Keratinocyte (primary cell): ENCODE measurements around the gene OR1F1. TPM values are rescaled to one million over a fixed set of nuclear protein-coding genes. Genes with fewer than 3 reads are reported as not detected.

Source experiments
- DNase-seq: peaks from one replicate; pipeline ENCODE4 v3.0.0-alpha.2; 2011; ENCODE audit warnings: low read depth, missing footprints, low spot score
- FAIRE-seq: peaks from 2 replicates; lab custom pipeline; 2011; peaks lifted over from hg19 to GRCh38; lab: Jason Lieb, UNC
- H2AFZ ChIP-seq: 2 replicates; pipeline ENCODE4 v1.6.0; 2012; ENCODE audit warnings: low read length, control low read depth, inconsistent platforms; ENCODE audit not compliant: control insufficient read depth
- H3K27ac ChIP-seq: 2 replicates; pipeline ENCODE4 v1.5.1; 2011; ENCODE audit warnings: low read length; ENCODE audit not compliant: control insufficient read depth, insufficient read depth
- H3K27me3 ChIP-seq: 3 replicates; pipeline ENCODE4 v1.6.0; 2011; ENCODE audit warnings: low read length; ENCODE audit not compliant: control insufficient read depth, insufficient read depth; ENCODE audit errors: extremely low read depth
- H3K36me3 ChIP-seq, 2 experiments: 2 replicates in 1 of 2; 3 replicates in 1 of 2; pipeline ENCODE4 v1.5.1; 2011; ENCODE audit warnings: low read length in 2 of 2, mild to moderate bottlenecking in 1 of 2; ENCODE audit not compliant: control insufficient read depth in 2 of 2, insufficient read depth in 2 of 2; ENCODE audit errors: extremely low read depth in 1 of 2
- H3K4me1 ChIP-seq: 3 replicates; pipeline ENCODE4 v1.5.1; 2011; ENCODE audit warnings: low read length; ENCODE audit not compliant: control insufficient read depth, insufficient read depth; ENCODE audit errors: extremely low read depth
- H3K4me2 ChIP-seq: 3 replicates; pipeline ENCODE4 v1.6.0; 2011; ENCODE audit warnings: low read depth, low read length; ENCODE audit not compliant: control insufficient read depth, insufficient read depth; ENCODE audit errors: extremely low read depth
- H3K4me3 ChIP-seq, 3 experiments: fragments of 200-600 bp in 1 of 3; sonication (generic) in 1 of 3; 2 replicates in 2 of 3; 3 replicates in 1 of 3; pipeline ENCODE4 v1.5.1; 2011 to 2016; ENCODE audit warnings: low read length in 3 of 3, mild to moderate bottlenecking in 3 of 3, control low read depth in 2 of 3, inconsistent platforms in 1 of 3, low read depth in 1 of 3, mixed read lengths in 1 of 3, mixed run types in 1 of 3, moderate library complexity in 1 of 3; ENCODE audit not compliant: control insufficient read depth in 2 of 3, insufficient read depth in 2 of 3; ENCODE audit errors: extremely low read depth in 1 of 3
- H3K79me2 ChIP-seq: 2 replicates; pipeline ENCODE4 v1.6.0; 2012; ENCODE audit warnings: low read length; ENCODE audit not compliant: control insufficient read depth, insufficient read depth
- H3K9ac ChIP-seq: 3 replicates; pipeline ENCODE4 v1.6.0; 2011; ENCODE audit warnings: low read length; ENCODE audit not compliant: control insufficient read depth, insufficient read depth; ENCODE audit errors: extremely low read depth
- H3K9me1 ChIP-seq: 3 replicates; pipeline ENCODE4 v1.6.0; 2011; ENCODE audit warnings: low read length; ENCODE audit not compliant: control insufficient read depth, insufficient read depth; ENCODE audit errors: extremely low read depth
- H3K9me3 ChIP-seq: 2 replicates; pipeline ENCODE4 v1.5.1; 2012; ENCODE audit warnings: low read depth, low read length; ENCODE audit not compliant: control insufficient read depth
- H4K20me1 ChIP-seq: 3 replicates; pipeline ENCODE4 v1.6.0; 2011; ENCODE audit warnings: low read length; ENCODE audit not compliant: control insufficient read depth, insufficient read depth; ENCODE audit errors: extremely low read depth
- CTCF ChIP-seq, 3 experiments: IDR thresholded peaks in 1 of 3; conservative IDR thresholded peaks in 1 of 3; optimal IDR thresholded peaks in 1 of 3; 2 replicates in 2 of 3; 3 replicates in 1 of 3; pipeline versions ENCODE3 to v1.5.1; 2011; ENCODE audit warnings: low read length in 3 of 3, mild to moderate bottlenecking in 3 of 3, moderate library complexity in 2 of 3, control low read depth in 1 of 3, inconsistent platforms in 1 of 3; ENCODE audit not compliant: insufficient read depth in 2 of 3; ENCODE audit errors: extremely low read depth in 1 of 3
- EZH2 ChIP-seq: IDR thresholded peaks from one replicate; pipeline ENCODE4 v1.6.1; 2012; ENCODE audit warnings: inconsistent platforms, mild to moderate bottlenecking, low read length, moderate library complexity
- dilution Hi-C: fragments of 300-500 bp; cut with MboI; formaldehyde crosslinking; loops from one replicate; pipeline ENCODE4 v1.7.0; 2020; ENCODE audit warnings: low sequenced_read_pairs; ENCODE audit not compliant: extremely low pct_ligation_motif_present
- polyA plus RNA-seq, 5 experiments: library from polyadenylated mRNA; depleted of rRNA in 3 of 5; stranded (reverse) in 3 of 5; stranded (forward) in 1 of 5; unstranded in 1 of 5; fragments of >200 nt; gene quantifications; 1 replicate in 1 of 5; 2 replicates in 3 of 5; 3 replicates in 1 of 5; pipeline versions ENCODE4 v1.2.1 to v1.2.3, GENCODE V29; 2011 to 2012; ENCODE audit warnings: missing spikeins in 2 of 5, low read depth in 1 of 5, low replicate concordance in 1 of 5

Gene OR1F1
- polyA plus RNA-seq, 1 donor (not counting 4 experiments of a cell fraction or from before 2014, with no cell fraction given): 0.51 TPM

- dilution Hi-C loops: no loop called here
Measured at GRCh38 chr16:3212567-3212966, 24.6 kb downstream of the OR1F1 start.

DNA sequence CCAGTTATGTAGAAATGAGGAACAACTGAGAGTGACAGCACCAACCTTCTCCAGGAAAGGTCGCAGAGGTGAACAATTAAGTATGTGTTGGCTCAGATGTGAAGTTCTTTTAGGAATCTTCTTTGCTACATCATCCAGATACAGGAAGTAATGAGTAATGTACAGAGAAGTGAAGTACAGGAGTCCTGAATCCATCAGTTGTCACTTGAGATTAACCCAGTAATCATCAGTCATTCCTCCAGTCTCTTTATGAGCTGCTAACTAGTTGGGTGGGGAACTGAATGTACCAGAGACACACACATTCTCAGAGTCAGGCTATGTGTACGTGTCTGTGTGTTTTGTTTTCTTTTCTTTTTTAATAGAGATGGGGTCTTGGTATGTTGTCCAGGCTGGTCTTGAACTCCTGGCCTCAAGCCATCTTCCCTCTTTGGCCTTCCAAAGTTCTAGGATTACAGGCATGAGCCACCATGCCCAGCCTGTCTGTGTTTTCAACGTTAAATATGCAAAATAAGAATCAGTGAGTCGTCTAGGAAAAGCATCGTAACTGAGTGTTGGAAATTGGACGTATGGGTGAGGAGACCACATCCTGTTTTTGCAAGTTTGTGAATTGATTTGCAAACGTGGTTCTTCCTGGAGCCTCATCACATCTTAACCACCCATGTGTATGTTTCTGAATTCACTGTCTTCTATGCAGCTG, 27.0 kb downstream of the OR1F1 start:
- H3K4me2 ChIP-seq: no peak overlapping the region
- no peak for TF ChIP-seq CTCF (optimal IDR thresholded peaks at IDR 0.05 in 1 of 3, IDR thresholded peaks at IDR 0.05 in 1 of 3, conservative IDR thresholded peaks at IDR 0.05 in 1 of 3; ENCODE audit: extremely low read depth in 1 of 3, insufficient read depth in 2 of 3, low read length in 3 of 3)
- no peak for TF ChIP-seq EZH2
- H2AFZ ChIP-seq: no peak overlapping the region
- dilution Hi-C loops: no loop called here
- DNase-seq (no peak), FAIRE-seq (no peak)
- H3K4me3 ChIP-seq: no peak overlapping the region
- no peaks in the 10 kb centered on the region for H3K4me1 ChIP-seq
- H3K36me3 ChIP-seq: no peaks in the 10 kb centered on the region
- H3K27me3 ChIP-seq: no peaks in the 10 kb centered on the region
- H3K79me2 ChIP-seq: no peaks in the 10 kb centered on the region
- H3K9me1 ChIP-seq: no peaks in the 10 kb centered on the region
- H3K27ac ChIP-seq: no peak overlapping the region
- H3K9ac ChIP-seq: no peak overlapping the region
- no peaks in the 10 kb centered on the region for H3K9me3 ChIP-seq
- H4K20me1 ChIP-seq: no peaks in the 10 kb centered on the region

More at GRCh38 chr16:3212567-3212966, 24.6 kb downstream of the OR1F1 start:
- FAIRE-seq (no peak), DNase-seq (no peak)
- Histone ChIP-seq H3K79me2 (no peaks in the 10 kb centered on the region), H3K27me3 (no peaks in the 10 kb centered on the region), H3K9me1 (no peaks in the 10 kb centered on the region), H3K27ac (no peak overlapping the region), H3K9ac (no peak overlapping the region), H3K36me3 (no peaks in the 10 kb centered on the region), H3K4me3 (no peak overlapping the region), H4K20me1 (no peaks in the 10 kb centered on the region), H3K4me2 (no peak overlapping the region), H3K9me3 (peaks cover 2% of the 10 kb centered on the region), H2AFZ (no peak overlapping the region), H3K4me1 (no peaks in the 10 kb centered on the region)
- TF ChIP-seq EZH2 (no peak), CTCF (optimal IDR thresholded peaks at IDR 0.05 in 1 of 3, IDR thresholded peaks at IDR 0.05 in 1 of 3, conservative IDR thresholded peaks at IDR 0.05 in 1 of 3; ENCODE audit: extremely low read depth in 1 of 3, insufficient read depth in 2 of 3, low read length in 3 of 3) (no peak)
